ENCODE results near the gene ANKRD13D.
"Not testable (repeated sequence)": the region's sequence is repeated elsewhere in the genome, so short reads cannot be mapped to it uniquely, and the experiment has no call there.

Gene ANKRD13D

DNA sequence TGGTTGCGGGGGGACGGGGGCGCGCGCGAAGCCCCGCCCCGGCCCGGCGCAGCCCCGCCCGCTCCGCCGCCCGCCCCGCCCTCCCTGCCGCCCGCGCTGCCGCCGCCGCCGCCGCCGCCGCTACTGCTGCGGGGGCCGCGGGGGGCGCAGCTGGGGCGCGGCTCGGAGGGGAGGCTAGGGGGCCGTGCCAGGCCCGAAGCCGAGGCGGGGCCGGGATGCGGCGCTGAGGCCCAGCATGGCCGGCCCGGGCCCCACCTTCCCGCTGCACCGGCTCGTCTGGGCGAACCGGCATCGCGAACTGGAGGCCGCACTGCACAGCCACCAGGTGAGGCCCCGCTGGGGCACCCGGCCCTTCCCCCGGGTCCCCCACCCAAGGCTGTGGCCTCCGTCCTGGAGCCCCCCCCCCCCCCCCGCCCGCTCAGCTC is at the start of gene ANKRD13D:
TSS of gene ANKRD13D (plus strand) at position 78 of the 425 bp plus-strand sequence. CDS start at position 236, 158 bp downstream.
- no peak for DNase-seq (ENCODE audit: low read depth)

DNA sequence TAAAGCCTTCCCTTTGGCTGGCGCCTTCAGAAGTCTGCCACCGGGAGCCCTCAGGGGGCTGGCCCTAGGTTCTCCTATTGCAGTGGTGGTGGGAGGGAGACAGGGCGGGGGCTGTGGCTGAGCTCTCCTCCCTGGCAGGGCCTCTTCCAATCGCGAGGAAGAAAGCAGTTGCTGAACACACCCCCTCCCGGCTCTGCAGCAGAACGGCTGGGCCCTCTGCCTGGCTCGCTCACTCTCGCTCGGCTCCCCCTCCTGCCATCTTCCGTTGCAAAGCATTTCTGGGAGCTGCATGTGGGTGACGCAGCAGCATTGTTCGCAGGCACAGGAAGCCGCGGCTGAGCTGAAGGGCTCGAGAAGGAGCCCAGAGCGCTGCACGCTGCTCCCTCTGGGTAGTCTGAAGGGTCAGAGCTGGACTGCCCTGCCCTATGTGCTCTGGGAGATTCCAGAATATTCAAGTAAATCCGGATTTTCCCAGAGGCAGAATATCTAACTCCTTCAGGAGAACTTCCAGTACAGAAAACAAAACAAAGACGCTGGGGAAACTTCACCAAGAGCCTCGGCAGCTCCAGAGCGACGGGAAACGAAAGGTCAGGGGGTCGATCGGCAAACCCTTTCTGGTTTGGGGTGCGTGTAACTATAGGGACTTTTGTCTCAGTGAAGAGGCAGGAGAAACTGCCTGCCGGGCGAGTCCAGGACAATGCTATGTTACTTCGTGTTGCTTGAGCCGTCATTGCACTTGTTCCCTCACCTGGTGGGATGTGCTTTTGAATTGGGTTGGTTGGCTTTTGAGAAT is 49.1 kb upstream of the ANKRD13D start:
- peak; percentile 95 for DNase-seq (ENCODE audit: low read depth)

DNA sequence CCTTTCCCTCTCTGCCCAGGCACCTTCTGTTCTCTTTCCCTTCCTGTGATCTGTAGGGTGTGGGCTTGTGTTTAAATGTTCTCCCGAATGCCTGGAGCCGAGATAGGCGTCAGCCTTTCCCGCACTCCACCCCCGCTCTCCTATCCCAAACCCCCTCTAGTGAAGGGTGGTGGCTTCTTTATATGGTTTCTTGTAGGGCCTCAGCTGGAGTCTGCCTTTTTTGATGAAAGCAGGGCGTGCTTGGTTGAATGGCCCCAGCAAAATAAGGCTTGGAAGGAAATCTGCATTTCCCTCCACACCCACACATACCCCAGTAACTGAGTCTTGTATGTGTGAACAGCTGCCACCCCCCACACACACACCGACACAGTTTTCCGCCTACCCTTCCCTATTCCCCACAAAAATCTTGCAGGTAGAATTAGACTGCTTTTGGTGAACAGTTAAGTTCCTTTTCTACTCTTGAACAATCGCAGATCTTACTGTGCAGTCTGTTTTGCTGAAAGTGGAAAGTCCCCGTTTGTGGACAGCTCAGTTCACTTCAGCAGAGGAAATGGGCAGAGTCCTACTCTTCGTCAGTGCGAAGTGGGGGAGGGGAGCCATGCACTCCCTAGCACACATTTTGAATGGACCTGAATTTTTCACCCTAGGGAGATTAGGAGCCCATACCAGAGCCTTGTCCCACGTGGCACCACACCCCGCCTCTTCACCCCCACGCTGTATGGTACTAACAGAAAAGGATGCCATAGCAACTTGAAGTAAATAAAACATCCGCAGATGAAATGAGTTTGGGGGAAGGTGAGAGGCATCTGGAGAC is 48.3 kb upstream of the ANKRD13D start:
- DNase-seq (ENCODE audit: low read depth) = peak; percentile 65

DNA sequence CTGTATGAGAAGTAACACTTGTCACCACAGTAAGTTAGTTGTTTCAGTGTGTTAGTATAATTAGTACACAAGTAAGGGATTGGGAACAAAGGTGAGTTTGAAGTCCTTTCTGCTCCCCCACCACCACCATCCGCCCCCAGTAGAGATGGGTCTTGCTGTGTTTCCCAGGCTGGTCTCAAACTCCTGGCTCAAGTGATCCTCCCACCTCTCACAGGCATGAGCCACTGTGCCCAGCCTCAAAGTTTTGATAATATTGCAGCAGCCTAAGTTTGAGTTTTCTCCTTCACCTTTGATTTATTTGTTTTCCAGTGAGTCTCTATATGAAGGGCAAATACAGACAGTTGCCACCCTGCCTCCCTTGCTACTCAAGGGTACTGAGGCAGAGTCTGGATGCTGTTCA is 46.6 kb upstream of the ANKRD13D start:
- no peak for DNase-seq (ENCODE audit: low read depth)

DNA sequence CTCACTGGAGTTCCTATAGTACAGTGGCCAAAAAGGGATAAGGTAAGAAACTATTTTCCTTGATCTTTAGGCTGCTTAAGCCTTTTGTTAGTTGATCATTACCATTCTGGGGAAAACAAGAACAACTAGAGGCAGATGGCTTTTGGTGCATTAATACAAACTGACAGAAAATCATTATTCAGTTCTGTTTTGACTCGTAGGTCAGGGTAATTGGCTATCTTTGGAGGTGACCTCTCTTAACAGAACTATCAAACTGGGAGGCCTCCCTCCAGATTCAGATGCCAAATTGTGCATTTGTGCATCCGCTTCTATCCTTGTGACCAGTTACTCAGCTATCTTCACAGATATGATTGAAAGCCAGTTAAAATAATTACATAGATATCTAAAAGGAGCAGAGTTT is 46.1 kb upstream of the ANKRD13D start:
- DNase-seq (ENCODE audit: low read depth) = no peak

DNA sequence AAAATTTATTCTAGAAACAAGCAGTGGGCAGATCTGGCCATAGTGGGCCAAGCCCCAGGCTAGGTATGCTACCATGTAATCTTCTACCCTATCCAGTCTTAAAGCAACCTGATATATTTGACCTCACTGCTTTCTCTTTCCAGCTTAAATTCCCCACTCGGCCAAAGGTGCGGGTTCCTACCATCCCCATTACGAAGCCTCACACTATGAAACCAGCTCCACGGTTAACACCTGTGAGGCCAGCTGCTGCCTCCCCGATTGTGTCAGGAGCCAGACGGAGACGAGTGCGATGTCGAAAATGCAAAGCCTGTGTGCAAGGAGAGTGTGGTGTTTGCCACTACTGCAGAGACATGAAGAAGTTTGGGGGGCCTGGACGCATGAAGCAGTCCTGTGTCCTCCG is 44.1 kb upstream of the ANKRD13D start:
- no peak for DNase-seq (ENCODE audit: low read depth)

DNA sequence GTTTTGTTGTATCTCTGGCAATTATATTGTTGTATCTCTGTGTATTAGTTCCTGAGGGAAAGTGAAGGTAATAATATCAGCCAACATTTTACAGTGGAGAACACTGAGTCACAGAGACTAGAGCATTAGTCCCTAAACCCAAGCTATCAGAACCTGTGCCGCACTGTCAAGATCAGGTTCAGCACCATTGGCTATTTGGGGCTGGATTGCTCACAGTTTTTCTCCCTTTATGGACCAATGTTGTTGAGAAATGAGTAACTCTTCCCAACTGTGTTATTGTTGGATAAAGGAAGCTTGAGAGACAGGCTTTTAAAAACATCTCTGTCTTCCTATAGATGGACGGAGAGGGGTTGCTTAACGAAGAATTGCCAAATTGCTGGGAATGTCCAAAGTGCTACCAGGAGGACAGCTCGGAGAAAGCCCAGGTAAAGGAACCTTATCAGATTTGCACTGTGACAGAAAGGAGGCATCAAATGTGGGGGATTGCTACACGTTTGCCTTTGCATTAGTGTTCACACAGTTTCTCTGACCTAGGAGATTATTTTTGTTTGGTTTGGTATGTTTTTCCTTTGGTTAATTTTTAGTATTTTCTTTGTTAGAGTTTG is 41.1 kb upstream of the ANKRD13D start:
- no peak for DNase-seq (ENCODE audit: low read depth)

DNA sequence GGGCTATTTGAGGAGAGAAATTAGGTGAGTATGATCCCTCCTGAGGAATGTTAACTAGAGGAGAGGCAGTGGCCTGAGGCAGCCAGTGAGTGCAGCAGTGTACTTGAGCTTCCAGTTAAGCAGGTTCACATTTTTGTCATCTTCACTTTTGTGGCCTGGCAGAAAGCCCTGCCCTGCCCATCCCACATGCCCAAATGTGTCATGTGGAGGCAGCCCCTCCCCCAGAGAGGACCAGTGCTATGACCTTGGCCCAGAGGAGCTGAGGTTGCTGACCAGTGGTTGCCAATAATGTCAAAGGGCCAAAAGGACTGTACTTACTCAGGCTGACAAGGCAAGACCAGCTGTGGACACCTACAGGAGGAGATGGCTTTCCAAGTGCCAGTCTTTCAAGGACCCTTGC is 40.5 kb upstream of the ANKRD13D start:
- no peak for DNase-seq (ENCODE audit: low read depth)

DNA sequence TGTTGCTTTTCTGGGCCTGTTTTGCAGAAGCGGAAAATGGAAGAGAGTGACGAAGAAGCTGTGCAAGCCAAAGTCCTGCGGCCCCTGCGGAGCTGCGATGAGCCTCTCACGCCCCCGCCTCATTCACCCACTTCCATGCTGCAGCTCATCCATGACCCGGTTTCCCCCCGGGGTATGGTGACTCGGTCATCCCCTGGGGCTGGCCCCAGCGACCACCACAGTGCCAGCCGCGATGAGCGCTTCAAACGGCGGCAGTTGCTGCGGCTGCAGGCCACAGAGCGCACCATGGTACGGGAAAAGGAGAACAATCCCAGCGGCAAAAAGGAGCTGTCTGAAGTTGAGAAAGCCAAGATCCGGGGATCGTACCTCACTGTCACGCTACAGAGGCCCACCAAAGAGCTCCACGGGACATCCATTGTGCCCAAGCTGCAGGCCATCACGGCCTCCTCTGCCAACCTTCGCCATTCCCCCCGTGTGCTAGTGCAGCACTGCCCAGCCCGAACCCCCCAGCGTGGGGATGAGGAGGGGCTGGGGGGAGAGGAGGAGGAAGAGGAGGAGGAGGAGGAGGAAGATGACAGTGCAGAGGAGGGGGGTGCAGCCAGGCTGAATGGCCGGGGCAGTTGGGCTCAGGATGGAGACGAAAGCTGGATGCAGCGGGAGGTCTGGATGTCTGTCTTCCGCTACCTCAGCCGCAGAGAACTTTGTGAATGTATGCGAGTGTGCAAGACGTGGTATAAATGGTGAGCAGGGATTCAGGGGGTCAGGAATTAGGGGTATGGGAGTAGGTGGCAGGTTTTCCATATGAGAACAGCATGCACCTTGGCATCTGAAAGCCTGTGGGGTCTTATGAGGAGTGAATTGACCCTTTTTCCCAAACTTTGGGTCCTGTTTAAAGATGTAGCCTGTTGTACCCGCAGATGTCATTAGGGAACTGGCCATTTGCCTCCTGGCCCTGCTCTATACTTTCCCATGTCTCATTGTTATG is 38.8 kb upstream of the ANKRD13D start:
- DNase-seq (ENCODE audit: low read depth) = no peak

DNA sequence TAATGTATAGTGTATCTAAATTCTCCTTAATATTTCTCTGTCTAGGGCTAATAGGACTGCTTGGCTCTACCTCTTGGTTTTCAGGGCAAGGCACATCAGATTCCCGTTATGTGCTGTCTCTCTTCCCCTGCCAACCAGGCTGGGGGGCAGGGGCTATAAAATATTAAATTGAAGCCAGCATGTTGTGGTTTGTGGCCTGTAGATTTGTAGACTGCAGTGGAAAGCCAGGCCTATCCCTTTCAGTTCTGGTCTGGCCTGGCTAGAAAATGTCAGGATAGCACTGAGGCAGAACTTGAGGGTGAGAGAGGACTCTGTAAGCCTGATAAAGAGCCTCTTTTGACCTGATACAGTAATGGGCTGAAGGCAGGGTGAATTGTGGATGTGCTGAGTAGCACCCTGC is 37.3 kb upstream of the ANKRD13D start:
- no peak for DNase-seq (ENCODE audit: low read depth)

DNA sequence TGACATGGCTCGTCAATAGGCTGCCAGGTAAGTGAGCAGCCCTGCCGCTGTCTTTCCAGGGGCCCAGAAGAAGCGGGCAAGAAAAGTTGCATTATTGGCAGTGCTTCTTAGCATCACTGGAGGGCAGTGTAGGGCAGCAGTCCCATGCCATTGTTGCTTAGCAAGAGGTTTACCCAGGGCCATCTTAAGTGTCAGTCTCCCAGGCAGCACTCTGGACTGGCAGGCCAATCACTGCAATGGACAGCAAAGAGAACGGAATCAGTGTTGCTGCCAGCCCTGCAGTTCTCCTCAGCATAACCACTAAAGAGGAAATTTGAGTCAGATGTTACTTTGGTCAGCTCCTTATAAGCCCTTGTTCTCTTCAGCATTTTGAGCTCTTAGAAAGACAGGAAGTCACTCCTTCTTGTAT is 36.3 kb upstream of the ANKRD13D start:
- no peak for DNase-seq (ENCODE audit: low read depth)

DNA sequence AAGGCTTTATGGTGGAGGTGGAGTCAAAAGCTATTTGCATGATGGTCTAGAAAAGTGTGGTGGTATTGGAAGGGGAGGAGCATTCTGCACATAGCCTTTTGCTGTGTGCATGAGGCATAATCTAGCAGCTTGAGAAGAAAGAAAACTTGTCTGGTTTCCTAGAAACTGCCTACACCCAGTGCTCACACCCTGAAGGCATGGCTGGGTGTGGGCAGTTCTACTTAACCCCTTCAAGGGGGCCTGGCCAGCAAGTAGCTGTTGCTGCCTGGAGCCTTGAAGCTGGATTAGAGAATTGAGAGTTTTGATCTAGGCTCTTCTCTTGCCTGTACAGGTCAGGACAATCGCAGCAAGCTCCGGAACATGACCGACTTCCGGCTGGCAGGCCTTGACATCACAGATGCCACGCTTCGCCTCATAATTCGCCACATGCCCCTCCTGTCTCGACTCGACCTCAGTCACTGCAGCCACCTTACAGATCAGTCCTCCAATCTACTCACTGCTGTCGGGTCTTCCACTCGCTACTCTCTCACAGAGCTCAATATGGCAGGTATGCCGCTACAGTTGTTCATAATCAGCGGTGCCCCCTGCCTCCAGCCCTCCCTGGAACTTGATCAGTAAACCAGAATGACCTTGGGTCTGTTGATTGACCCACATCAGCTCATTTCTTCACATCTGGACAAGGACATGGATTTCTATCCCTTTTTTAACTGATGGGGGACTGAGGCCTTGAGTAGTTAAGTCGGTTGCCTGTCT is 35.1 kb upstream of the ANKRD13D start:
- DNase-seq (ENCODE audit: low read depth) = no peak

DNA sequence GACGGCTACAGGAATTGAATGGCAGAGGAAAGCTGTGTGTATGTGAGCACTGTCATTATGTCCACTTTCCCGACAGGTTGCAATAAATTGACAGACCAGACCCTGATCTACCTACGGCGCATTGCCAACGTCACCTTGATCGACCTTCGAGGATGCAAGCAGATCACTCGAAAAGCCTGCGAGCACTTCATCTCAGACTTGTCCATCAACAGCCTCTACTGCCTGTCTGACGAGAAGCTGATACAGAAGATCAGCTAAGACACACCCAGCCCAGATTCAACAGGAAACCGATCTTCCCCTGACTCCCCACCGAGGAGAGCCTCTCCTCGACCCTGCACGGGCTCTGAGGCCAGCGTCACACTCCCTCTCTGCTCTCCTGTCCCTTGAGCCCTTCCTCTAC is 34.3 kb upstream of the ANKRD13D start:
- no peak for DNase-seq (ENCODE audit: low read depth)

DNA sequence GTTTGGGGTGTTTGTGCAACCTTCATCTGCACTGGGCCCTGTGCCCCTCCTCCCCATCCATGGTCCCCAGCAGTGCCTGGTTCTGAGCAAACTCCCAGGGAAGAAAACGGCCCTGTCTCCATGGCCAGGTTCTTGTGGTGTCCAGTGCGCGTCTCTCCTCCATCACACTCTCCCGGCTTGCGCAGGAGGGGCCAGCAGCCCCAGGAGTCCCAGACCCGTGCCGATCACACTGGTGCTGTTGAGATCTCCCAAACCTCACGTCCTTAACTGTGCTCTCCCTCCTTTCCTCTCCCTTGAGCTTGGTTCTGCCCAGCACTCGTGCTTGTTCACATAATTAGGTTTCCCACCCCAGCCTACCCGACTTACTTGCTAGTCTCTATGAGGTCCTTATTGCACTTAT is 33.8 kb upstream of the ANKRD13D start:
- no peak for DNase-seq (ENCODE audit: low read depth)

DNA sequence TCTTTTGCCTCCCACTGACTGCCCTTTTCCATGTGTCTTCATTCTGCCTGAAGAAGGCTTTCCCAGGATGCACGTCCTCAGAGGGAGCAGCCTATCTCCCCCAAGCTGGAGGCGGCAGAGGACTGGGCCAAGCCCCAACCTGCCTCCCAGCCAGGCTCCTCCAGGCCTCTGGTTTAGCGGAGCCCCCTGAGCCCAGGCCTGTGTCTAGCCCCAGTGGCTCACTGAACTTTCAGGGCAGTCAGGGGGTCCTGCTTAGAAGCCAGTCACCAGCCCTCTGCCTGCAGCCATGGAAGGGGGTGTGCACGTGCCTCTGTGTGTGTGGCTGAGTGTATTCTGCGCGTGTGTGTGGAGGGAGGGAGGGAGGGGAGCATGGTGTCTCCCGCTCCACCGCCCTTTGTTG is 33.2 kb upstream of the ANKRD13D start:
- DNase-seq (ENCODE audit: low read depth) = no peak

DNA sequence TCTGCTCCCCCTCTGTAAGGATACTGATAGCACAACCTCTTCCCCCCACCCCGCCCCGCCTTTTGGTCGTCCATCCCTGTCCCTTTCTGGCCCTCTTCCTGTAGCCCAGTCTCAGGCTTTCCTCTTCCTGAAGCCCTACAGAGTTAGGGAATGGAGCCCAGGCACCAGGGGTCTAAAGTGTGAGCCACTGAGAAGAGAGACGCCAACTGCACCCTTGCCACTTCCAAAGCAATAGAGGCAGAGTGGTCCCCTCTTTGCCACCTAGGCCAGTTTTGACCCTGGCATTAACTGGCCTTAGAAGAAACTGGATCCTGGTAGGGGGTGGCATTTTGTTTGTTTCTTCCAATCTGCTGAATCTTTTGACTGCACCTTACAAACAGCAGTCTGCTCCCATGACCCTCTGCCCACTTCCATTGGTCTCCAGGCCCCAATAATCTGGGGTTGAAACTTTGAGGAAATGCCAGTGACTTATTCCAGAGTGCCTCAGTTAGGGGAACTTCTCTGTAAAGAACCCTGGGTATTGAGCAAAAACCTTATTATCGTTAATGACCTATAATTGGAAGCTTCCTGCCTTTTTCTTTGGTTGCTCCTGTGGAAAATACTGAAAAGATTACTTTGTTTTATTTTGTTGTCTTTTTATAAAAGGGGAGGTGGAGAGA is 32.5 kb upstream of the ANKRD13D start:
- no peak for DNase-seq (ENCODE audit: low read depth)

DNA sequence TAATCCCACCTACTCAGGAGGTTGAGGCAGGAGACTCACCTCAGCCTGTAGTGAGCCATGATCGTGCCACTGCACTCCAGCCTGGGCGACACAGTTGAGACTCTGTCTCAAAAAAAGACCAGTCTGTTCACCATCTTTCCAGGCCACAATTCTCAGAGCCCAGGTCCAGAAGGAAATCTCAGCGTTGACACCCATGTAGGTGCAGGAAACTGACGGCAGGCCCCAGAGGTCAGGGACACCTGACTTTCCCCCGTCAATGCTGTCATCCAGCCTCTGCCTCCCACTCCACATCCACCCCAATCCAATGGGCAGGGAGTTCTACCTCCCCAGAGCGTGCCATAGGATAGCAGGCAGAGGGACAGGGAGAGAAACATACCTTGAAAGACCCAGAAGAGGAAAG is 28.7 kb upstream of the ANKRD13D start:
- DNase-seq (ENCODE audit: low read depth) = no peak

DNA sequence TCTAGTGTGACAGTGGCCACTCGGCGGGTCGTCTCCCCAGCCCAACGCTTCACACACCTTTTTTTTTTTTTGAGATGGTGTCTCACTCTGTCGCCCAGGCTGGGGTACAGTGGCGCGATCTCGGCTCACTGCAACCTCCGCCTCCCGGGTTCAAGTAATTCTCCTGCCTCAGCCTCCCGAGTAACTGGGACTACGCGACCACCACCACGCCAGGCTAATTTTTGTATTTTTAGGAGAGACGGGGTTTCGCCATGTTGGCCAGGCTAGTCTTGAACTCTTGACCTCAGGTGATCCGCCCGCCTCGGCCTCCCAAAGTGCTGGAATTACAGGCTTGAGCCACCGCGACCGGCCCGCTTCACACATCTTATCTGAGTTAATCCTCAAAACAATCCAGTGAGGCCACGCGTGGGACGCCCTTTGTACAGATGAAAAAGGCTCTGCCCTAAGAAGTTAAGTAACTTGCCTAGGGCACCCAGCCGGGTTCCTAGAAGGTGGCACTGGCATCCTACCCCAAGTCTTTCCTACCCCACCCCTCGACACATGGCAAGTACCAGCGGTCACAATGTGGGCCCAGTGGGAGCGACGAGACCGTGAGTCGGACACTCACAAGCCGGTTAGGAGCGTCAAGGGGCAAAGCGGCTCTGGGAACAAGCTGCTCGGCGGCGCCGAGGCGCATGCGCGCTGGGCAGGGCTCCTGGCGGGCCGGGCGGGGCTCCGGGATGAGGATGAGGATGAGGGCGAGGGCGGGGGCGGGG is 28.0 kb upstream of the ANKRD13D start:
- DNase-seq (ENCODE audit: low read depth) = not testable (repeated sequence)

DNA sequence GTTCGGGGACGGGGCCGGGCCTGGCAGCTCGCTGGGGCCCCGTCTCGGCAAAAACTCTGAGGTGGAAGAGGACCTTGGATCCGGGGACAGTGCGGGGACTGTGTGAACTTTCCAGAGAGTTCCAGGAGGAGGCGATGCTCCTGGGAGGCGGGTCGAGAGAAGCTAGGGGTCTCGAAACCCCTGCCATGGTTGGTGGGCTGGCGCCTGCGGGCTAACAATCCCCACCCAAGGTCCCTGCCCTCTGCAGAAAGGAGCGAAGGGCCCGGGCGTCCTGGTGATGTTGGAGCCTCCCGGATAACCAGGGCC is 27.5 kb upstream of the ANKRD13D start:
- DNase-seq (ENCODE audit: low read depth) = no peak

All from CMK (cell line).